NCI-H748 (cell line): Measurements from ENCODE around the gene SERPINB1.
A peak's percentile ranks its signal among the peaks of the same experiment; 100 is the strongest.
"Not testable (repeated sequence)": the region's sequence is repeated elsewhere in the genome, so short reads cannot be mapped to it uniquely, and the experiment has no call there.

Experiments used
- DNase-seq: peaks from one replicate; lab custom pipeline; 2025; ENCODE audit not compliant: unreplicated experiment; lab: John Stamatoyannopoulos, UW

Gene SERPINB1

DNA sequence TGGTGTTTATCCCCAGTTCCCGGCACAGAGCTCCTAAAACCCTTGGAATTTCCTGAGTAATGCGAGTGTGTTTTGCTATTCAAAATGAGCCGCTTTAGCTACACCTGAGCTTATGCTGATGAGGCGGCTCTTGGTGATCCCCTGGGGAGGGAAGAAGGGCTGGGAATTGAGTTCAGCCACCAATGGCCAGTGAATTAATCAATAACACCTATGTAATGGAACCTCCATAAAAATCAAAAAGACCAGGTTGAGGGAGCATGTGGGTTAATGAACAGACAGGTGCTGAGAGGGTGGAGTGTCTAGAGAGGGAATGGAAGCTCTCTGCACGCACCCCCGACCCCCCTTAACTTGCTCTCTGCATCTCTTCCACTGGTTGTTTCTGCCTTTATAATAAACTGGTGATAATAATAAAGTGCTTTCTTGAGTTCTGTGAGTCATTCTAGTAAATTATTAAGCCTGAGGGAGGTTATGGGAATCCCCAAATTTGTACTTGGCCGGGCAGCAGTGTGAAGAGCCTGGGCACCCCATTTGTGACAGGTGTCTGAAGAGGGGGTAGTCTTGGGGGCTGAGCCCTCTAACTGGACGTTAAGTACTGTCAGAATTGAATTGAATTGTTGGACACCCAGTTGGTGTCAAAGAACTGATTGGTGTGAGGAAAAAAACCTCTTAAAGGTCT, 24.6 kb upstream of the SERPINB1 start:
- no peak for DNase-seq

DNA sequence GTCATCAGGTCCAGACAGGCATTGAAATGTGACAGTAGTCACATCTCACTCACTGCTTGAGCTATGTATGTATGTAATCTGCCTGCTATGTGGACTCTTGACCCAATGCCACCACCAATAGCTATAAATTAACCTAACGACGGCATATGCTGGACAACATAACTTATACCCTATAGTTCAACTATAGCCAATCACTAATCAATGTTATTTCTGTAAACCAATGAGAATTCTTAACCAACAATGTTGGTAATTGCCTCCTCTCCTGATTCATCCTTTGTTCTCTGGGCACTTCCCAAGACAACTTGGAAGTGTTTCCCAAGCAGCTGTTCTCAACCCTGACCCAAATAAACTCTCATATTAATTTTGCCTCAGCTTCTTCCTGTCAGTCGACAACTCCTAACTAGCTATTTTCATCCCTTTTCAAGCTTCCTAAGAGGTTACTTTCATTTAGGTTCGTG, 24.1 kb upstream of the SERPINB1 start:
- no peak for DNase-seq

DNA sequence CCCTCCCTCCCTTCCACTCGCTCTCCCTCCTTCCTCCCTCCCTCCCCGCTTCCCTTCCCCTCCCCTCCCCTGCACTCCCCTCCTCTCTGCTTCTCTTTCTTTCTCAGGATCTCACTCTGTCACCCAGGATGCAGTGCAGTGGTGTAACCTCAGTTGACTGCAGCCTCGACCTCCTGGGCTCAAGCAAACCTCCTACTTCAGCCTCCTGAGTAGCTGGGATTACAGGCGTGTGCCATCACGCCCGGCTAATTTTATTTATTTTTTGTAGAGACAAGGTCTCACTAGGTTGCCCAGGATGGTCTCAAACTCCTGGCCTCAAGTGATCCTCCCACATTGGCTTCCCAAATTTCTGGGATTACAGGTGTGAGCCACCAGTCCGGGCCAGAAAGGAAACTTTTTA, 23.6 kb upstream of the SERPINB1 start:
- no peak for DNase-seq

DNA sequence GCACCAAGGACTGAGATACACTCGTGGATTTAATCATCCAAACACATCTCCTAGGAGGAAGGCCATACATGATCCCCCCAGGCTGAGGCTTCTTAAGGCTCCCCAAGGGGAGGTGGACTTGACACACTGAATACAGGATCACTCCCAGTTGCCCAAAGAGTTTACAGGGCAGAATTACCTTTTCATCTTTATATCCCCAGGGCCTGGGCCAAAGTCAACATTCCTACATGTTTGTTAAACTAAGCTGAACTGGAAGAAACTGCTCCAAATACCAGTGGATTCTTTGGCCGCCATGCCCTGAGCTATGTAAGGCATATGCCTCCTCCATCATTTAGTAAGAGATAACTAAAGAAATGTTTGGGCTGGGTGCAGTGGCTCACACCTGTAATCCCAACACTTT, 22.2 kb upstream of the SERPINB1 start:
- DNase-seq = no peak

DNA sequence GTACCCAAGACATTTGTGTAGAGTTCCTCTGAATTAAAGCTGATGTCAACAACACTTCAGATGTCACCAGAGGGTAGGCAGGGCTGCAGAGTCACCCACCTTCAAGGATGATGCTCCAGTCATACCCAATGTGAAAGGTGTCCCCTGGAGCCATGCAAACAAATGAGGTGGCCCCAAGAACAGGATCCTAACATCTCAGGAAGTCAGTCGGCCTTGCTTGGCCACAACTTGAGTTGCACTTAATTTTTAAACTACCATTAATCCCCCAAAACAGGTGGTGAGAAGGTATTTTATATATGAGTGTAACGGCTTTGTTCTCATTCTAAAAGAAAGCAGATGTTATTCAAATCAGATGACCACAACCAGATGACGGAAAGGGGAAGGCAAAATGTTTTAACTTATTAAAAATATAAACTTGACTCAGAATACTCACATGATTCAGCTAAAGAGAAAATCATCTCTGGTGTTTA, 21.1 kb upstream of the SERPINB1 start:
- DNase-seq = no peak

DNA sequence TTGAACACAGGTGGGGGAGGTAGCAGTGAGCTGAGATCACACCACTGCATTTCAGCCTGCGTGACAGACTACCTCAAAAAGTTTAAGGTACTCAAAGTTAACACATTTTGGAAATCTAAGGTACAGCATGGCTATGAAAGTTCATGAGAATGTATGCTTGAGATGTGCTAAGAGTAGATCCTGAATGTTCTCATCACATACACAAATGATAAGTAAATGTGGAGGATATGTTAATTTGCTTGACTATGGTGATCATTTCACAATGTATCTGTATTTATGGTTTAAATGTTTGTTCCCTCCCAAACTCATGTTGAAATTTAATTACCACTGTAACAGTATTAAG, 20.1 kb upstream of the SERPINB1 start:
- no peak for DNase-seq

DNA sequence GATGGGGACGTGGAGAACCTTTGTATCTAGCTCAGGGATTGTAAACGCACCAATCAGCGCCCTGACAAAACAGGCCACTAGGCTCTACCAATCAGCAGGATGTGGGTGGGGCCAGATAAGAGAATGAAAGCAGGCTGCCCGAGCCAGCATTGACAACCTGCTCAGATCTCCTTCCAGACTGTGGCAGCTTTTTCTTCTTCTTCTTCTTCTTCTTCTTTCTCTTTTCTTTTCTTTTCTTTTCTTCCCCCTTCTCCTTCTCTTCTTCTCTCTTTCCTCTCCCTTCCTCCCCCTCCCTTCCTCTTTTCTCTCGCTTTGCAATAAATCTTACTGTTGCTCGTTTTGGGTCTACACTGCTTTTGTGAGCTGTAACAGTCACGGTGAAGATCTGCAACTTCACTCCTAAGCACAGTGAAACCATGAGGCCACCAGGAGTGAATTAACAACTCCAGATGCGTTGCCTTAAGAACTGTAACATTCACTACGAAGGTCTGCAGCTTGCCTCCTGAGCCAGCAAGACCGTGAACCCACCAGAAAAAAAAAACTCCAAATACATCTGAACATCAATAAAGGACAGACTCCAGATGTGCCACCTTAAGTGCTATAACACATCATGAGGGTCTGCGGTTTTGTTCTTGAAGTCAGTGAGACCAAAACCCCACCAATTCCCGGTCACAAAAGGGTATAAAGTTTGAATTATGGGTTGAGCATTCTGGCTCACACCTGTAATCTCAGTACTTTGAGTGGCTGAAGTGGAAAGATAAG, 19.6 kb upstream of the SERPINB1 start:
- no peak for DNase-seq

DNA sequence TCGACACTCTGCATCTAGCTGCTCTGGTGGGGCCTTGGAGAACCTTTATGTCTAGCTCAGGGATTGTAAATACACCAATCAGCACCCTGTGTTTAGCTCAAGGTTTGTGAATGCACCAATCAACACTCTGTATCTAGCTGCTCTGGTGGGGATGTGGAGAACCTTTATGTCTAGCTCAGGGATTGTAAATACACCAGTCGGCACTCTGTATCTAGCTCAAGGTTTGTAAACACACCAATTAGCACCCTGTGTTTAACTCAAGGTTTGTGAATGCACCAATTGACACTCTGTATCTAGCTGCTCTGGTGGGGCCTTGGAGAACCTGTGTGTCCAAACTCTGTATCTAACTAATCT, 19.0 kb upstream of the SERPINB1 start:
- not testable (repeated sequence) for DNase-seq

DNA sequence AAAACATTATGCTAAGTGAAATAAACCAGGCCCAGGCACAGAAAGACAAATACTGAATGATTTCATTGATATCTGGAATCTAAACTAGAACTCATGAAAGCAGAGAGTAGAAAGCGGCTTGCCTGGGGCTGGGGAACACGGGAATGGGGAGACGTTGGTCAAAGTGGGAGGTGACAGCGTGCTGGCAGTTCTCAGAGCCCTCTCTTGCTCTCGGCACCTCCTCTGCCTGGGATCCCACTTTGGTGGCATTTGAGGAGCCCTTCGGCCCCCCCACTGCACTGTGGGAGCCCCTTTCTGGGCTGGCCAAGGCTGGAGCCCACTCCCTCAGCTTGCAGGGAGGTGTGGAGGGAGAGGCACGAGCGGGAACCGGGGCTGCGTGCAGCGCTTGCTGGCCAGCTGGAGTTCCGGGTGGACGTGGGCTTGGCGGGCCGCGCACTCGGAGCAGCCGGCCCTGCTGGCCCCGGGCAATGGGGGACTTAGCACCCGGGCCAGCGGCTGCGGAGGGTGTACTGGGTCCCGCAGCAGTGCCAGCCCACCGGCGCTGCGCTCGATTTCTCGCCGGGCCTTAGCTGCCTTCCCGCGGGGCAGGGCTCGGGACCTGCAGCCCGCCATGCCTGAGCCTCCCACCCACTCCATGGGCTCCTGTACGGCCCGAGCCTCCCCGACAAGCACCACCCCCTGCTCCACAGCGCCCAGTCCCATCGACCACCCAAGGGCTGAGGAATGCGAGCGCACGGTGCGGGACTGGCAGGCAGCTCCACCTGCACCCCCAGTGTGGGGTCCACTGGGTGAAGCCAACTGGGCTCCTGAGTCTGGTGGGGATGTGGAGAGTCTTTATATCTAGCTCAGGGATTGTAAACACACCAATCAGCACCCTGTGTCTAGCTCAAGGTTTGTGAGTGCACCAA, 18.4 kb upstream of the SERPINB1 start:
- DNase-seq = not testable (repeated sequence)

DNA sequence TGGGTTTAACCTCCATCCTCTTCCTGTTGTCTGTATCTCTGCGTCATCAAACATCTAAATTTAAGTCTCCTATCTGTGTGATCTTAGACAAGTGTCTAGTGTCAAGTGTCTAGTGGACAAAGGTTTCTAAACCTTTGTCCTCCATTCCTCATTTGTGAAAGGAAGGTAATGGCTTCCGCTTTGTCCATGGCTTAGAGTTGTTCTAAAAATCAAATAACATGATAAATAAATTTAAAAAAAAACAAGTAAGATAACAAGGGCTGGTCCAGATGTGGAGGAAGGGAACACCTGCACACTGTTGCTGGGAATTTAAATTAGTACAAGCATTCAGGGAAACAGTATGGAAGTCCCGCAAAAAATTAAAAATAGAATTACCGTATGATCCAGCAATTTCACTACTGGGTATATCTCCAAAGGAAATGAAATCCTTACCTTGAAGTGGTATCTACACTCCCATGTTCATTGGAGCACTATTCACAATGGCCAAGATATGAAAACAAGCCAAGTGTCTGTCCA, 17.6 kb upstream of the SERPINB1 start:
- no peak for DNase-seq

DNA sequence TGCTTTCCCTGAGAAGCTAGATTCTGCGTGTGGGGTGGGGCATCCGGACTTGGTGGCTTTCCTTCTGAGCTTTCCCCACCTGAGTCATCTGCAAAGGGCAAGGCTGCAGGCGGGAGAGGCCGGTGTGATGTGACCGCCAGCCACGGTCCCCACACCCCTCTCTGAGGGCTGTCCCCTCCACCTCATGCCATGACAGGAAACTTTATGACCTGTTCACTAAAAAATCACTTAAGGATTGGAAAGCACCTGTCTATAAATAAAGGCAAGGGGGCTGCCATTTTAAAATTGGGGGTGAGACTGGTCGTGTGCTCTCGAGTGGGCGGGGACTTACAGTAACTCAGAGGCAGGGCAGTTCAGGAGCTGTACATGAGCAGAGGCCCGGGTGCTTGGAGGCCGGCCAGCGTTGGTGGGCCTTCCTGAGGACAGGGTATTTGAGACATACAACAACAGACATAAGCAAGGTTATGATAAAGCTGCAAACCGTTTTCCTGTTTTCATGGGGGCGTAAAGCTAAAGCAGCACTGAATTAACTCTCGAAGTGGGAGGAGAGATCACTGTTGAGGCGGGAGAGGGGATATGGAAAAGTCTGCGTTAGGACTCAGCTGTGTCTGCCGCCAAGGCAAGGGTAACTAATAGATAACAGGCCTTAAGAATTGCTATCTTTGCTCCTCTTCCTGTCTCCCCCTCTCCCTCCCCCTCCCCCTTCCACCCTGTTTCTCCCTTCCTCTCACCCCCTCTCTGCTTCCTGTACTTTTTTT, 16.1 kb upstream of the SERPINB1 start:
- DNase-seq = no peak

DNA sequence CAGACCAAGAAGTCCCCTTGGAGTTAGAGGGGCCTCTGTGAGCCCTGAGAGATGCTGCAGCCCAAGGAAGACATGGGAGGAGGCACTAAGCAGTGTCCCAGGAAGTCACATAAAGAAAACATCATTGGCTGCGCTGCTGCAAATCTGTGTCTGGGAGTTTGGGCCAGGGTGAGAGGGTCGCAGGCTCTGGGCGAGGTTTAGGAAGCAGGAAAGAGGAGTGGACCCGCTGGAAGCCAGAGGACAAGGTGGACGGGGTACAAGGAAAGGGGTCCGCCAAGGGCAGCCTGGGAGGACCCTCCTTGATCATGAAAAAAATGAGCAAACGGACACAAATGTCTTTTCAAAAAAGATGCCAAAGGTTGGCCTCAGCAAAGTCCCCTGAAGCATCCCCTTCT, 15.5 kb upstream of the SERPINB1 start:
- no peak for DNase-seq

DNA sequence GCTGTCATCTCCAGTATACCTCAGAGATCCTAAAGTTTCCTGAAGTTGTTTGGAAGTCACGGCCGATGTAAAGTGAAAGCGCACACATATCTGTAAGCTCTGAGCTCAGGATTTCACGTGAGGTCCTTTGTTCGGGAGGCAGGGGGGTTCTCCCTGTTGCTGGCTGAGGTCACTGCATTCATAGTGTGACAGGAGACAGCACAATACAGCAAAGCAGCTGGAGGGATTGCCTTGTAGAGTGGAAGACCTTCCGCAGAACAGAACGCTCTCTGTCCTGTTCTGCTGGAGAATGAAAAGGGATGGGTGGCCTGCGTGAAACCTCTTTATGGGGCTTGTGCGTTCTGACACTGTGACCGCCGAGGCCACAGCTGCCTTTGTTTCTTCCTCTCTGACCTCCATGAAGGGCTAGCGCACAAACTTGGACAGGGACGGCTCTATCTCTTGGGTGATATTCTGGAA, 13.4 kb upstream of the SERPINB1 start:
- DNase-seq = no peak

DNA sequence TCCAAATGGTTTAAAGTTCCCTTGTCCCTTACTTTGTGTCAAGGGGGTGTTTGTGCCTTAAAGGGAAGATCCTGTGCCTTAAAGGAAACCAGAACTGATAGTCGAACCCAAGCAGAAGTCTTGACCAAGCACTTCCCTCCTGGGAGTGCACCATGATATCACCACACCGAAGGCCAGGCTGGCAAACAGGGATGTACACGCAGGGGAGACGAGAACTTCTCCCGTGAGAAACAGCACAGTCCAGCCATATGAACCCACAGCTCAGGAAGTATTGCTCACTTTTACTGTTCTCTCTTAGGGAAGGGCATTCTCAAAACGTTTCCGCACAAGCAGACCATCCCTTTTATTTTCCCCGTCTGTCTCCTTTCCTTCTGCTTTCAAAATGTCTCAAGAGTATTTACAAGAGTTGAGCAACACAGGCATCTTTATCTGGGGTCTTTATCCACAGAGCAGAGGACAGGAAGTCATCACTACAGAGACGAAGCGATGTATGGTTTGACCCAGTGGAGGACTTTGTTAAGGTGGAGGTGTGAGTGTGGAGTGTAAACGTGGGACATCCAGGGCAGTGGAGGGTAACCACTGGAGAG, 12.8 kb upstream of the SERPINB1 start:
- DNase-seq = no peak

DNA sequence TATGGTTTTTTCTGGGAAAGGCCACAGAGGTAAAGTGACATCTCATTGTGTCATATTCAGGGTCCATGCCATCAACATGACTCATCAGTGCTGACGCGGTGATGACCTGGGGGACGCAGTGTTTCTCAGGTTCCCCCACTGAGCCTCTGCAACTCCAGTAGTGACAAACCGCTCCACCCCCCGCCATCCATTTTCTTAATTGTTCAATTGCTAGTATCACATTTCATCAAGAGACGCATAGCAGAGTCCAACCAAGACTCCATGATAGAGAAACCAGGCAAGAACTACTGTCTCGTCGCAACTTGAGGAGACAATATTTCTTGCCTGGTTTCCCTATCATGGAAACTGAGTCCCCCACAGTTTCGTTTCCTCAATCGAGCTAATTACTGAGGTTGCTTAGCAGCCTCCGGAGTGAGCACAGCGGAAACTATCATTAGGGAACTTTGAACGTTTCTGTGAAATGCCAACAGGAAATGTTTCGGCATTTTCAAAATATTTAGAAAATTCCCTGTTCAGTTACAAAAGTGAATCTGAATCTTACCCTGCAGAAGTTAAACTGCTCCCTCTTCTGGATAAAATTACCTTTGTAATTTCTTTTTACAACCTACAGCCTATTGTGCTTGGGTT, 12.2 kb upstream of the SERPINB1 start:
- DNase-seq = peak; percentile 78

DNA sequence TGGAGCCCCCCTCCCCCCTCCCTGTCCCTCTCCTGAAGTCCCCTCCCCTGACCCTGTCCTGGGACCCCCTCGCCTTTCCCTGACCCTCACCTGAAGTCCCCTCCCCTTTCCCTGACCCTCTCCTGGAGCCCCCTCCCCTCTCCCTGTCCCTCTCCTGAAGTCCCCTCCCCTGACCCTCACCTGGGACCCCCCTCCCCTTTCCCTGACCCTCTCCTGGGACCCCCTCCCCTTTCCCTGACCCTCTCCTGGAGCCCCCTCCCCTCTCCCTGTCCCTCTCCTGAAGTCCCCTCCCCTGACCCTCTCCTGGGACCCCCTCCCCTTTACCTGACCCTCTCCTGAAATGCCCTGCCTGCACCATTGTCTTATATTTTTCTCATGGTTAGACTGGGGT, 11.7 kb upstream of the SERPINB1 start:
- not testable (repeated sequence) for DNase-seq

DNA sequence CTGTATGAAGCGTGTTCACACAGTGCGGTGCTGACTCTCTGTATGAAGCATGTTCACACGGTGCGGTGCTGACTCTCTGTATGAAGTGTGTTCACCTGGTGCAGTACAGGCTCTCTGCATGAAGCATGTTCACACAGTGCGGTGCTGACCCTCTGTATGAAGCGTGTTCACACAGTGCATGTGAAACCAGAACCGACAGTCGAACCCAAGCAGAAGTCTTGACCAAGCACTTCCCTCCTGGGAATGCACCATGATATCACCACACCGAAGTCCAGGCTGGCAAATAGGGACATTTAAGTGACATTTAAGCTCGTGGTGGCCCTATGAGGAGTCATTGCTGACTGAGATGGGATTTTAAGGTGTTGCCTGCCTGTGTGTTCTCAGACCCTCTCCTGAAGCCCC, 11.3 kb upstream of the SERPINB1 start:
- no peak for DNase-seq

DNA sequence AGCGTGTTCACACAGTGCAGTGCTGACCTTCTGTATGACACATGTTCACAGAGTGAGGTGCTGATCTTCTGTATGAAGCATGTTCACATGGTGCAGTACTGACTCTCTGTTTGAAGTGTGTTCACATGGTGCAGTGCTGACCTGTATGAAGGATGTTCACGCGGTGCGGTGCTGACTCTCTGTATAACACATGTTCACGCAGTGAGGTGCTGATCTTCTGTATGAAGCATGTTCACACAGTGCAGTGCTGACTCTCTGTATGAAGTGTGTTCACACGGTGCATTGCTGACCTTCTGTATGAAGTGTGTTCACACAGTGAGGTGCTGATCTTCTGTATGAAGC, 10.8 kb upstream of the SERPINB1 start:
- DNase-seq = no peak

DNA sequence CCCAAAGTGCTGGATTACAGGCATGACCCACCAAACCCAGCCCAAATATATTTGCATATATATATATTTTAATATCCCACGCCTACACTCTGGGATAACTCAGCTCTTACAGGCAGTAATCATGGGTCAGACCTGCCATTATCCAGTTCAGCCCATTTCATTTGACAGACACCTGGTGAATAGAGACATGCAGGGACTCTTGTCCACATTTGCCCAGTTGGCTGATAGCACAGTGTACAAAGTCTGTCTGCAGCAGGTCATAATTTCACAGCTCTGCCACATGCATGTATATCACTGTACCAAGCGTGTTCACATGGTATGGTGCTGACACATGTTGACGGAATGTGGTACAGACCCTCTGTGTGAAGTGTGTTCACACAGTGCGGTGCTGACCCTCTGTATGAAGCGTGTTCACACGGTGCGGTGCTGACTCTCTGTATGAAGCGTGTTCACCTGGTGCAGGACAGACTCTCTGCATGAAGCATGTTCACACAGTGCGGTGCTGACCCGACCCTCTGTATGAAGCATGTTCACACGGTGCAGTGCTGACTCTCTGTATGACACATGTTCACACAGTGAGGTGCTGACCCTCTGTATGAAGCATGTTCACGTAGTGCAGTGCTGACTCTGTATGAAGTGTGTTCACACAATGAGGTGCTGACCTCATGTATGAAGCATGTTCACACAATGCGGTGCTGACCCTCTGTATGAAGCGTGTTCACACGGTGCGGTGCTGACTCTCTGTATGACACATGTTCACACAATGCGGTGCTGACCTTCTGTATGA, 10.3 kb upstream of the SERPINB1 start:
- DNase-seq = no peak
